ENCODE data around the gene ITGA6. TPM values are rescaled to one million over a fixed set of nuclear protein-coding genes. Genes with fewer than 3 reads are reported as not detected.
"Not testable (repeated sequence)": the region's sequence is repeated elsewhere in the genome, so short reads cannot be mapped to it uniquely, and the experiment has no call there.

Gene ITGA6
- total and polyA plus RNA-seq, 2 donors: 30.9 to 171 TPM

GRCh38 chr2:172510548-172510947 is 83.2 kb downstream of the ITGA6 start:
- no peak for DNase-seq (ENCODE audit: extremely low spot score)
- Histone ChIP-seq H3K27ac (ENCODE audit: low read depth) (no peak overlapping the region), H3K36me3 (ENCODE audit: insufficient read depth) (no peaks in the 10 kb centered on the region), H3K4me1 (ENCODE audit: insufficient read depth) (no peaks in the 10 kb centered on the region), H3K4me3 (ENCODE audit: low read depth, low read length) (no peak overlapping the region)
- WGBS: 80% methylated on average over 5 of the region's 5 CpGs

DNA sequence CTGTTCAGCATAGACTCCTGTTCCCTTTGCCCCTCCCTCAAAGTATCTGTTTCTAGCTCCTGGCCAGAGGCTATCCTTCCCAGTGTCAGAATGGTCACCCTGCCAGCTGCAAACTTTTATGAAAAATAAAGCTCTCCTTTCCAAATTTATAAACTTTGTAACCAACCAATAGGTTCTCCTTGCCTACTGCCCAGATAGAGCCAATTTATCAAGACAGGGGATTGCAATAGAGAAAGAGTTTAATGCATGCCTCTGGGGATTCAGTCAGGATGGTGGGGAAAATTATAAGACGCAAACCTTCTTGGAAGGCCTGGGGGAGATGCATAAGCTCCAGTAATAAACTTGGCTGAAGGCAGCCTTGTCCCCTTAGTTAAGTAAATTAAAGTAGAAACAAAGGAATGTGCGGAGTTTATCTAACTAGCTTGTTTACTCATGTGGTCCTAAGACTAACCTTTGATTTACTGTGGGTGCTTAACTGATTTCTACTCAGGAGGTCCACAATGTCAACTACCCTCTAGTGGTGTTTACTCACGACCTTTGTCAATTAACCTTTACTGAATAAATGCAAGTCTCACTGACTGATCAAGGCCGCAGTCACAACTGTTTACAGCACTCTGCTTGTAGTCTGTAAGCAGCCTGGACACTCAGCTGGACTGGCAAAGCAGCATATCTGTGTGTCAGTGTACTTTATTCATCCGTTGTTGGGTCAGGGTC is 85.6 kb downstream of the ITGA6 start:
- H3K36me3 ChIP-seq (ENCODE audit: insufficient read depth): no peaks in the 10 kb centered on the region
- no peak overlapping the region for H3K4me3 ChIP-seq (ENCODE audit: low read depth, low read length)
- H3K27ac ChIP-seq (ENCODE audit: low read depth): no peak overlapping the region
- no peak for DNase-seq (ENCODE audit: extremely low spot score)
- no peaks in the 10 kb centered on the region for H3K4me1 ChIP-seq (ENCODE audit: insufficient read depth)
- 89% methylated on average over 5 of the region's 5 CpGs for WGBS

GRCh38 chr2:172513524-172513900 is 86.1 kb downstream of the ITGA6 start:
- Histone ChIP-seq H3K36me3 (ENCODE audit: insufficient read depth) (no peaks in the 10 kb centered on the region), H3K27ac (ENCODE audit: low read depth) (no peak overlapping the region), H3K4me1 (ENCODE audit: insufficient read depth) (no peaks in the 10 kb centered on the region), H3K4me3 (ENCODE audit: low read depth, low read length) (no peak overlapping the region)
- DNase-seq (ENCODE audit: extremely low spot score): no peak
- WGBS: 97% methylated on average over 6 of the region's 6 CpGs

- no peak for DNase-seq (ENCODE audit: extremely low spot score)
- 85% methylated on average over 15 of the region's 15 CpGs for WGBS
Observed at GRCh38 chr2:172513935-172514586, 86.7 kb downstream of the ITGA6 start.

GRCh38 chr2:172516299-172516698 is 88.9 kb downstream of the ITGA6 start:
- no peak for DNase-seq (ENCODE audit: extremely low spot score)
- Histone ChIP-seq H3K4me1 (ENCODE audit: insufficient read depth) (no peaks in the 10 kb centered on the region), H3K36me3 (ENCODE audit: insufficient read depth) (no peaks in the 10 kb centered on the region), H3K4me3 (ENCODE audit: low read depth, low read length) (no peak overlapping the region), H3K27ac (ENCODE audit: low read depth) (no peak overlapping the region)
- 46% methylated on average over 1 of the region's 1 CpG for WGBS

More at GRCh38 chr2:172513935-172514586, 86.7 kb downstream of the ITGA6 start:
- Histone ChIP-seq H3K4me1 (ENCODE audit: insufficient read depth) (no peaks in the 10 kb centered on the region), H3K36me3 (ENCODE audit: insufficient read depth) (no peaks in the 10 kb centered on the region), H3K27ac (ENCODE audit: low read depth) (no peak overlapping the region), H3K4me3 (ENCODE audit: low read depth, low read length) (no peak overlapping the region)

- no peak overlapping the region for H3K27ac ChIP-seq (ENCODE audit: low read depth)
- DNase-seq (ENCODE audit: extremely low spot score): no peak
- no peaks in the 10 kb centered on the region for H3K36me3 ChIP-seq (ENCODE audit: insufficient read depth)
- no peaks in the 10 kb centered on the region for H3K4me1 ChIP-seq (ENCODE audit: insufficient read depth)
- no peak overlapping the region for H3K4me3 ChIP-seq (ENCODE audit: low read depth, low read length)
Observed at GRCh38 chr2:172518995-172519394, 91.6 kb downstream of the ITGA6 start.

DNA sequence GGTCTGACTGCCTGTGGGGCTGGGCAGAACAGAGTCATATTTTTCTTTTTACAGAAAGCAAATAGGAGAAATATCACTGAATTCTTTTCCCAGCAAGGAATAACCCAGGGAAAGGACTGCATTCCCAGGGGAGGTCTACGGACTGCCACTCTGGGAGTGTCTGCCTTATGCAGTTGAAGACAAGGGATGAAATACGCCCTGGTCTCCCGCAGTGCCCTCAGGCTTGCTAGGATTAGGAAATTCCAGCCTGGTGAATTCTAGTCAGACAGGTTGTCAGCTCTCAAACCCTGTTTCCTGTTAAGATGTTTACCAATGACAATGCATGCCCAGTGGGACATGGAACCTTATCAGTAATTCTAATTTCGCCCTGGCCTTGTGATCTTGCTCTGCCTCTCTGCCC is 98.2 kb downstream of the ITGA6 start:
- Histone ChIP-seq H3K36me3 (ENCODE audit: insufficient read depth) (no peaks in the 10 kb centered on the region), H3K4me3 (ENCODE audit: low read depth, low read length) (no peak overlapping the region), H3K4me1 (ENCODE audit: insufficient read depth) (no peaks in the 10 kb centered on the region), H3K27ac (ENCODE audit: low read depth) (no peak overlapping the region)
- 92% methylated on average over 4 of the region's 4 CpGs for WGBS
- DNase-seq (ENCODE audit: extremely low spot score): no peak

- DNase-seq (ENCODE audit: extremely low spot score): no peak
- Histone ChIP-seq H3K4me3 (ENCODE audit: low read depth, low read length) (no peak overlapping the region), H3K4me1 (ENCODE audit: insufficient read depth) (no peaks in the 10 kb centered on the region), H3K27ac (ENCODE audit: low read depth) (no peak overlapping the region), H3K36me3 (ENCODE audit: insufficient read depth) (no peaks in the 10 kb centered on the region)
- 86% methylated on average over 2 of the region's 2 CpGs for WGBS
Observed at GRCh38 chr2:172531309-172531708, 103.9 kb downstream of the ITGA6 start.

- H3K27ac ChIP-seq (ENCODE audit: low read depth); H3K4me3 ChIP-seq (ENCODE audit: low read depth, low read length); H3K36me3 ChIP-seq (ENCODE audit: insufficient read depth); DNase-seq (ENCODE audit: extremely low spot score); H3K4me1 ChIP-seq (ENCODE audit: insufficient read depth): not testable (repeated sequence)
- 100% methylated on average over 2 of the region's 2 CpGs for WGBS
Observed at GRCh38 chr2:172532461-172532860, 105.1 kb downstream of the ITGA6 start.

GRCh38 chr2:172533687-172534086 is 106.3 kb downstream of the ITGA6 start:
- WGBS: 93% methylated on average over 1 of the region's 1 CpG
- no peak for DNase-seq (ENCODE audit: extremely low spot score)
- Histone ChIP-seq H3K36me3 (ENCODE audit: insufficient read depth) (no peaks in the 10 kb centered on the region), H3K27ac (ENCODE audit: low read depth) (no peak overlapping the region), H3K4me1 (ENCODE audit: insufficient read depth) (no peaks in the 10 kb centered on the region), H3K4me3 (ENCODE audit: low read depth, low read length) (no peak overlapping the region)

- no peaks in the 10 kb centered on the region for H3K36me3 ChIP-seq (ENCODE audit: insufficient read depth)
- no peak overlapping the region for H3K27ac ChIP-seq (ENCODE audit: low read depth)
- no peak overlapping the region for H3K4me3 ChIP-seq (ENCODE audit: low read depth, low read length)
- 95% methylated on average over 3 of the region's 3 CpGs for WGBS
- H3K4me1 ChIP-seq (ENCODE audit: insufficient read depth): no peaks in the 10 kb centered on the region
- DNase-seq (ENCODE audit: extremely low spot score): no peak
Observed at GRCh38 chr2:172535119-172535518, 107.7 kb downstream of the ITGA6 start.

- not testable (repeated sequence) for H3K4me1 ChIP-seq (ENCODE audit: insufficient read depth); H3K36me3 ChIP-seq (ENCODE audit: insufficient read depth); H3K4me3 ChIP-seq (ENCODE audit: low read depth, low read length); DNase-seq (ENCODE audit: extremely low spot score); H3K27ac ChIP-seq (ENCODE audit: low read depth)
- 94% methylated on average over 33 of the region's 37 CpGs for WGBS
Observed at GRCh38 chr2:172537851-172538250, 110.5 kb downstream of the ITGA6 start.

DNA sequence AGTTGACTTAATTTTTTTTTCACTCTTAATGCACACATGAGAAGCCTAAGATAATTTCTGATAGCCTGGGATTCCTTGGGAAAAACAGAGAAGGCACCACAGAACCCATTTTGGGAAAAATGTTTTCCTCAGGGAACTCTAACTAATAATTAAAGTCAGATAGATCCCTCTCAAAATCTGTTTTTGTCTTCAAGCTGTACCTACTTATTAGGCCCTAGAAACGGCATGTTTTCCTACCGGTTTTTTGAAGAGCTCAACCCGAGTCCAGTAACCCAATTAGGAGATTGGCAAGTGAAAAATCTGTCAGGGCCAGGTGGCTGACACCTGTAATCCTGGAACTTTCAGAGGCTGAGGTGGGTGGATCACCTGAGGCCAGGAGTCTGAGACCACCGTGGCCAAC is 112.4 kb downstream of the ITGA6 start:
- no peak for DNase-seq (ENCODE audit: extremely low spot score)
- H3K4me1 ChIP-seq (ENCODE audit: insufficient read depth): no peaks in the 10 kb centered on the region
- whole genome bisulfite sequencing: 93% methylated on average over 4 of the region's 4 CpGs
- H3K27ac ChIP-seq (ENCODE audit: low read depth): no peak overlapping the region
- no peak overlapping the region for H3K4me3 ChIP-seq (ENCODE audit: low read depth, low read length)
- H3K36me3 ChIP-seq (ENCODE audit: insufficient read depth): no peaks in the 10 kb centered on the region

GRCh38 chr2:172540421-172540820 is 113.0 kb downstream of the ITGA6 start:
- DNase-seq (ENCODE audit: extremely low spot score): no peak
- H3K4me1 ChIP-seq (ENCODE audit: insufficient read depth): no peaks in the 10 kb centered on the region

More at GRCh38 chr2:172540421-172540820, 113.0 kb downstream of the ITGA6 start:
- Histone ChIP-seq H3K4me3 (ENCODE audit: low read depth, low read length) (no peak overlapping the region), H3K36me3 (ENCODE audit: insufficient read depth) (no peaks in the 10 kb centered on the region), H3K27ac (ENCODE audit: low read depth) (no peak overlapping the region)
